HL-60 (cell line): ENCODE results near the gene RIMS3.

Experiments used
- CTCF ChIP-seq: IDR thresholded peaks from one replicate; pipeline ENCODE4 v1.5.1; 2011; ENCODE audit warnings: low read length, control low read depth, inconsistent platforms; ENCODE audit not compliant: insufficient read depth
- GABPA ChIP-seq: IDR thresholded peaks from 2 replicates; pipeline ENCODE4 v1.6.1; 2012; ENCODE audit warnings: low read depth
- REST ChIP-seq: IDR thresholded peaks from 2 replicates; pipeline ENCODE4 v1.6.1; 2012; ENCODE audit warnings: low read depth; ENCODE audit not compliant: insufficient replicate concordance

GRCh38 chr1:40583980-40584379 is 81.5 kb downstream of the RIMS3 start:
- no peak for TF ChIP-seq CTCF
- no peak for TF ChIP-seq REST
- no peak for TF ChIP-seq GABPA
